Loucy (cell line): Measurements from ENCODE around the gene SNTN.

Source experiments
- CTCF ChIP-seq: fragments of 200-600 bp; sonication (generic); conservative IDR thresholded peaks from 2 replicates; pipeline ENCODE4 v1.5.1; 2014; ENCODE audit warnings: mild to moderate bottlenecking, antibody characterized with exemption, low read length
- EZH2phosphoT487 ChIP-seq: fragments of 200-600 bp; IDR thresholded peaks from 2 replicates; pipeline ENCODE4 v1.6.1; 2018; ENCODE audit warnings: antibody characterized with exemption, mild to moderate bottlenecking, moderate library complexity, borderline replicate concordance

GRCh38 chr3:63654211-63654610 lies 1.7 kb downstream of the SNTN start:
- TF ChIP-seq CTCF (no peak), EZH2phosphoT487 (no peak)
